Cardiac muscle cell (in vitro differentiated cells and primary cell): ENCODE measurements around the gene SRI. TPM values are rescaled to one million over a fixed set of nuclear protein-coding genes. Genes with fewer than 3 reads are reported as not detected.
"Not testable (repeated sequence)": the region's sequence is repeated elsewhere in the genome, so short reads cannot be mapped to it uniquely, and the experiment has no call there.

Experiments used
- DNase-seq, 2 donors: peaks; one replicate each; pipeline versions ENCODE4 v3.0.0 to v3.0.0-alpha.2; 2010 to 2017; ENCODE audit warnings: low read depth in 1 of 2, low spot score in 1 of 2
- H3K27ac ChIP-seq: fragments of 200-600 bp; sonication (generic); 2 replicates; pipeline ENCODE4 v1.5.1; 2016
- H3K27me3 ChIP-seq: fragments of 200-600 bp; sonication (generic); 2 replicates; pipeline ENCODE4 v1.6.0; 2016; ENCODE audit warnings: control low read depth
- H3K36me3 ChIP-seq: fragments of 200-600 bp; sonication (generic); 2 replicates; pipeline ENCODE4 v1.5.1; 2016; ENCODE audit warnings: control low read depth
- H3K4me1 ChIP-seq: fragments of 200-600 bp; sonication (generic); 2 replicates; pipeline ENCODE4 v1.8.1; 2017; ENCODE audit warnings: low read depth, mild to moderate bottlenecking, mixed run types
- H3K4me3 ChIP-seq: fragments of 200-600 bp; sonication (generic); 2 replicates; pipeline ENCODE4 v1.5.1; 2016; ENCODE audit warnings: mild to moderate bottlenecking
- H3K9me3 ChIP-seq: fragments of 200-600 bp; sonication (generic); 2 replicates; pipeline ENCODE4 v1.5.1; 2017; ENCODE audit warnings: low read depth, mild to moderate bottlenecking, control low read depth
- CTCF ChIP-seq: IDR thresholded peaks from 2 replicates; pipeline ENCODE4 v1.5.1; 2012; ENCODE audit warnings: low read depth, mild to moderate bottlenecking, low read length
- polyA plus RNA-seq: library from polyadenylated mRNA; unstranded; fragments of >200 nt; fragmentation: Nextera tagmentation; extraction: Ambion mirVana; gene quantifications from 2 replicates; pipeline ENCODE4 v1.2.1, GENCODE V29; 2016
- total RNA-seq: library from RNA; depleted of rRNA; stranded (reverse); fragments of >200 nt; gene quantifications from 2 replicates; pipeline ENCODE4 v1.2.3, GENCODE V29; 2016

SRI gene
- total and polyA plus RNA-seq, 2 experiments from 2014 or later: 115 to 348 TPM

GRCh38 chr7:88262562-88262961 lies 42.7 kb upstream of the SRI start:
- H3K27ac ChIP-seq: no peak overlapping the region
- H3K4me1 ChIP-seq: no peaks in the 10 kb centered on the region
- no peaks in the 10 kb centered on the region for H3K36me3 ChIP-seq
- no peak overlapping the region for H3K4me3 ChIP-seq
- H3K9me3 ChIP-seq: no peaks in the 10 kb centered on the region
- no peaks in the 10 kb centered on the region for H3K27me3 ChIP-seq
- DNase-seq: no peak
- TF ChIP-seq CTCF: no peak

- no peak overlapping the region for H3K4me3 ChIP-seq
- H3K27me3 ChIP-seq: no peaks in the 10 kb centered on the region
- H3K9me3 ChIP-seq: no peaks in the 10 kb centered on the region
- no peaks in the 10 kb centered on the region for H3K36me3 ChIP-seq
- no peak overlapping the region for H3K27ac ChIP-seq
- H3K4me1 ChIP-seq: no peaks in the 10 kb centered on the region
- DNase-seq: no peak
- no peak for TF ChIP-seq CTCF
These were observed 40.9 kb upstream of the SRI start for GRCh38 chr7:88260719-88261118.

- H3K4me1 ChIP-seq: no peaks in the 10 kb centered on the region
- no peak overlapping the region for H3K4me3 ChIP-seq
- TF ChIP-seq CTCF: no peak
- no peaks in the 10 kb centered on the region for H3K36me3 ChIP-seq
- no peak overlapping the region for H3K27ac ChIP-seq
- no peaks in the 10 kb centered on the region for H3K27me3 ChIP-seq
- peak in 1 of 2 donors; percentile 11 for DNase-seq
- H3K9me3 ChIP-seq: no peaks in the 10 kb centered on the region
These were observed 40.0 kb upstream of the SRI start for GRCh38 chr7:88259656-88260380.

DNA sequence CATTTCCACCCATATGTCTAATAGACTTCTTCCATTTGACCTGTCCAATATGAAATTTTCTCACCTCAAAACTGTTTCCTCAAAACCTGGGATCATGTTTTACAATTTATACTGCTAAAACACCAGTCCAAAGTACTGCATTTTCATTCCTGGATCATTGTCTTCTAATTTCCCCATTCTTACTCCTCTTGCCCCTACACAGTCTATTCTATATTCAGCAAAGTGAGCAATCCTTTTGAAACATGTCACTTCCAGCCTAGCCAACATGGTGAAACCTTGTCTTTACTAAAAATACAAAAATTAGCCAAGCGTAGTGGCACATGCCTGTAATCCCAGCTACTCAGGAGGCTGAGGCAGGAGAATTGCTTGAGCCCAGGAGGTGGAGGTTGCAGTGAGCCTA lies 38.5 kb upstream of the SRI start:
- not testable (repeated sequence) for H3K36me3 ChIP-seq, H3K27me3 ChIP-seq, H3K9me3 ChIP-seq, DNase-seq, H3K27ac ChIP-seq, H3K4me1 ChIP-seq, H3K4me3 ChIP-seq

GRCh38 chr7:88256906-88257305 lies 37.1 kb upstream of the SRI start:
- Histone ChIP-seq H3K36me3 (no peaks in the 10 kb centered on the region), H3K4me1 (no peaks in the 10 kb centered on the region), H3K9me3 (no peaks in the 10 kb centered on the region), H3K27ac (no peak overlapping the region), H3K27me3 (no peaks in the 10 kb centered on the region), H3K4me3 (no peak overlapping the region)
- DNase-seq: no peak
- no peak for TF ChIP-seq CTCF

DNA sequence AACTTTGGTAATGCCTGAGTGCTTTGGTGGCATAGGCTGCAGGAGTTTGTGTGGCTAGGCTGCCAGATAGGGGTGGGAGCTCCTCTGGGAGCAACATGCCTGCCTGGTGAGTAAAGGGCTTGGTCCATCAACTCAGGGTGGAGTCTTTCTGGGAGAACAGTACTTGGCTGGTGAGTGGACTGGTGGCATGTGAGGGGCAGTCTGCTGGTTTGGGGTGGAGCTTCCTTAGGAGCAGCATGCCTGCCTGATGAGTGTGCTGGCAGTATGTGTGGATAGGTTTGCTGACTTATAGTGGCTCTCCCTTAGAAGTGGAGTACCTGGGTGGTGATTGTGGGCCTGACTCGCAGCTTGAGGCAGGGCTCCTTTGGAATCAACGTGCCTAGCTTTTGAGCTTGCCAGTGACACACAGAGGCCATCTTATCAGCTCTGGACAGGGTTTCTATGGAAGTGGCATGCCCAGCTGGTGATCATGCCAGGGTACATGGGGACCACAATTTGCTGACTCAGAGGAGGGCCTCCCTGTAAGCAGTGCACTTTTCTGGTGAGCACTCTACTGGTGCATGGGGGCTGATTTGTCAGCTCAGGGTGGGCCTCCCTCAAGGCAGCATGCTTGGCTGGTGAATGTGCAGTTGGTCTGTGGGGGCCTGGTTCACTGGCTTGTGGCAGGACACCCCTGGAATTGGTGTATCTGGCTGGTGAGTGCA lies 35.0 kb upstream of the SRI start:
- Histone ChIP-seq H3K27me3 (no peaks in the 10 kb centered on the region), H3K4me3 (no peak overlapping the region), H3K36me3 (no peaks in the 10 kb centered on the region), H3K4me1 (no peaks in the 10 kb centered on the region), H3K27ac (no peak overlapping the region), H3K9me3 (no peaks in the 10 kb centered on the region)
- no peak for TF ChIP-seq CTCF
- DNase-seq: no peak
